ENCODE data around the gene SGMS1. TPM values are rescaled to one million over a fixed set of nuclear protein-coding genes. Genes with fewer than 3 reads are reported as not detected.

SGMS1 gene
- polyA plus RNA-seq, 1 donor from 2014 or later = 8.0 TPM

- H3K79me2 ChIP-seq (replicated peaks; ENCODE audit: insufficient read depth, low read length) = no peaks in the 10 kb centered on the region
- no peak overlapping the region for H2AFZ ChIP-seq (ENCODE audit: low read depth, low read length)
- no peak overlapping the region for H3K9ac ChIP-seq (ENCODE audit: low read length)
- H3K4me3 ChIP-seq (ENCODE audit: low read length) = no peak overlapping the region
- H4K20me1 ChIP-seq (ENCODE audit: insufficient read depth) = no peaks in the 10 kb centered on the region
- no peaks in the 10 kb centered on the region for H3K9me3 ChIP-seq (ENCODE audit: low read length)
- no peak overlapping the region for H3K4me2 ChIP-seq (ENCODE audit: low read length)
- no peak overlapping the region for H3K27ac ChIP-seq (ENCODE audit: low read length)
- H3F3A ChIP-seq (ENCODE audit: insufficient read depth, low read length, poor library complexity, severe bottlenecking) = no peaks in the 10 kb centered on the region
- no peaks in the 10 kb centered on the region for H3K27me3 ChIP-seq (ENCODE audit: insufficient read depth, low read depth, low read length)
- TF ChIP-seq MXI1 (conservative IDR thresholded peaks at IDR 0.05; ENCODE audit: poor library complexity, severe bottlenecking) (no peak), TAF1 (IDR thresholded peaks at IDR 0.05; ENCODE audit: low read depth) (no peak), RAD21 (conservative IDR thresholded peaks at IDR 0.05) (no peak), EZH2 (IDR thresholded peaks at IDR 0.05; ENCODE audit: borderline replicate concordance, insufficient read depth, low read length, poor library complexity, severe bottlenecking) (no peak), EP300 (conservative IDR thresholded peaks at IDR 0.05; ENCODE audit: poor library complexity, severe bottlenecking) (no peak), SMC3 (conservative IDR thresholded peaks at IDR 0.05; ENCODE audit: poor library complexity) (no peak), POLR2AphosphoS5 (IDR thresholded peaks at IDR 0.05) (no peak)
- TF ChIP-seq, protein P1, sequence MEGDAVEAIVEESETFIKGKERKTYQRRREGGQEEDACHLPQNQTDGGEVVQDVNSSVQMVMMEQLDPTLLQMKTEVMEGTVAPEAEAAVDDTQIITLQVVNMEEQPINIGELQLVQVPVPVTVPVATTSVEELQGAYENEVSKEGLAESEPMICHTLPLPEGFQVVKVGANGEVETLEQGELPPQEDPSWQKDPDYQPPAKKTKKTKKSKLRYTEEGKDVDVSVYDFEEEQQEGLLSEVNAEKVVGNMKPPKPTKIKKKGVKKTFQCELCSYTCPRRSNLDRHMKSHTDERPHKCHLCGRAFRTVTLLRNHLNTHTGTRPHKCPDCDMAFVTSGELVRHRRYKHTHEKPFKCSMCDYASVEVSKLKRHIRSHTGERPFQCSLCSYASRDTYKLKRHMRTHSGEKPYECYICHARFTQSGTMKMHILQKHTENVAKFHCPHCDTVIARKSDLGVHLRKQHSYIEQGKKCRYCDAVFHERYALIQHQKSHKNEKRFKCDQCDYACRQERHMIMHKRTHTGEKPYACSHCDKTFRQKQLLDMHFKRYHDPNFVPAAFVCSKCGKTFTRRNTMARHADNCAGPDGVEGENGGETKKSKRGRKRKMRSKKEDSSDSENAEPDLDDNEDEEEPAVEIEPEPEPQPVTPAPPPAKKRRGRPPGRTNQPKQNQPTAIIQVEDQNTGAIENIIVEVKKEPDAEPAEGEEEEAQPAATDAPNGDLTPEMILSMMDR (IDR thresholded peaks at IDR 0.05; ENCODE audit: poor library complexity, severe bottlenecking) = no peak
- TF ChIP-seq, protein P2, sequence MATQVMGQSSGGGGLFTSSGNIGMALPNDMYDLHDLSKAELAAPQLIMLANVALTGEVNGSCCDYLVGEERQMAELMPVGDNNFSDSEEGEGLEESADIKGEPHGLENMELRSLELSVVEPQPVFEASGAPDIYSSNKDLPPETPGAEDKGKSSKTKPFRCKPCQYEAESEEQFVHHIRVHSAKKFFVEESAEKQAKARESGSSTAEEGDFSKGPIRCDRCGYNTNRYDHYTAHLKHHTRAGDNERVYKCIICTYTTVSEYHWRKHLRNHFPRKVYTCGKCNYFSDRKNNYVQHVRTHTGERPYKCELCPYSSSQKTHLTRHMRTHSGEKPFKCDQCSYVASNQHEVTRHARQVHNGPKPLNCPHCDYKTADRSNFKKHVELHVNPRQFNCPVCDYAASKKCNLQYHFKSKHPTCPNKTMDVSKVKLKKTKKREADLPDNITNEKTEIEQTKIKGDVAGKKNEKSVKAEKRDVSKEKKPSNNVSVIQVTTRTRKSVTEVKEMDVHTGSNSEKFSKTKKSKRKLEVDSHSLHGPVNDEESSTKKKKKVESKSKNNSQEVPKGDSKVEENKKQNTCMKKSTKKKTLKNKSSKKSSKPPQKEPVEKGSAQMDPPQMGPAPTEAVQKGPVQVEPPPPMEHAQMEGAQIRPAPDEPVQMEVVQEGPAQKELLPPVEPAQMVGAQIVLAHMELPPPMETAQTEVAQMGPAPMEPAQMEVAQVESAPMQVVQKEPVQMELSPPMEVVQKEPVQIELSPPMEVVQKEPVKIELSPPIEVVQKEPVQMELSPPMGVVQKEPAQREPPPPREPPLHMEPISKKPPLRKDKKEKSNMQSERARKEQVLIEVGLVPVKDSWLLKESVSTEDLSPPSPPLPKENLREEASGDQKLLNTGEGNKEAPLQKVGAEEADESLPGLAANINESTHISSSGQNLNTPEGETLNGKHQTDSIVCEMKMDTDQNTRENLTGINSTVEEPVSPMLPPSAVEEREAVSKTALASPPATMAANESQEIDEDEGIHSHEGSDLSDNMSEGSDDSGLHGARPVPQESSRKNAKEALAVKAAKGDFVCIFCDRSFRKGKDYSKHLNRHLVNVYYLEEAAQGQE (IDR thresholded peaks at IDR 0.05; ENCODE audit: borderline replicate concordance) = no peak
- no peaks in the 10 kb centered on the region for H3K36me3 ChIP-seq (ENCODE audit: insufficient read depth, low read length)
- no peaks in the 10 kb centered on the region for H3K9me2 ChIP-seq (ENCODE audit: insufficient read depth, low read length)
Measured at GRCh38 chr10:50312464-50313437, 311.0 kb downstream of the SGMS1 start.

GRCh38 chr10:50310560-50311174 is 313.1 kb downstream of the SGMS1 start:
- Histone ChIP-seq H3K9me2 (ENCODE audit: insufficient read depth, low read length) (no peaks in the 10 kb centered on the region), H2AFZ (ENCODE audit: low read depth, low read length) (no peak overlapping the region), H3K4me2 (ENCODE audit: low read length) (no peak overlapping the region), H3K27me3 (ENCODE audit: insufficient read depth, low read depth, low read length) (no peaks in the 10 kb centered on the region), H4K20me1 (ENCODE audit: insufficient read depth) (no peaks in the 10 kb centered on the region), H3K9me3 (ENCODE audit: low read length) (no peaks in the 10 kb centered on the region), H3K27ac (ENCODE audit: low read length) (no peak overlapping the region), H3F3A (ENCODE audit: insufficient read depth, low read length, poor library complexity, severe bottlenecking) (no peaks in the 10 kb centered on the region), H3K9ac (ENCODE audit: low read length) (no peak overlapping the region), H3K36me3 (ENCODE audit: insufficient read depth, low read length) (no peaks in the 10 kb centered on the region), H3K4me3 (ENCODE audit: low read length) (no peak overlapping the region), H3K79me2 (replicated peaks; ENCODE audit: insufficient read depth, low read length) (no peaks in the 10 kb centered on the region)
- TF ChIP-seq, protein P2 (IDR thresholded peaks at IDR 0.05; ENCODE audit: borderline replicate concordance) = no peak
- no peak for TF ChIP-seq SMC3 (conservative IDR thresholded peaks at IDR 0.05; ENCODE audit: poor library complexity)
- TF ChIP-seq RAD21 (conservative IDR thresholded peaks at IDR 0.05) = no peak
- no peak for TF ChIP-seq EZH2 (IDR thresholded peaks at IDR 0.05; ENCODE audit: borderline replicate concordance, insufficient read depth, low read length, poor library complexity, severe bottlenecking)
- no peak for TF ChIP-seq EP300 (conservative IDR thresholded peaks at IDR 0.05; ENCODE audit: poor library complexity, severe bottlenecking)
- TF ChIP-seq, protein P1 (IDR thresholded peaks at IDR 0.05; ENCODE audit: poor library complexity, severe bottlenecking) = no peak
- no peak for TF ChIP-seq MXI1 (conservative IDR thresholded peaks at IDR 0.05; ENCODE audit: poor library complexity, severe bottlenecking)
- TF ChIP-seq POLR2AphosphoS5 (IDR thresholded peaks at IDR 0.05) = no peak
- TF ChIP-seq TAF1 (IDR thresholded peaks at IDR 0.05; ENCODE audit: low read depth) = no peak

All from neural cell (in vitro differentiated cells).